ENCODE data around the gene NIPBL.
"Not testable (repeated sequence)": the region's sequence is repeated elsewhere in the genome, so short reads cannot be mapped to it uniquely, and the experiment has no call there.

Gene NIPBL

GRCh38 chr5:37028910-37029309 is 152.3 kb downstream of the NIPBL start:
- no peak for DNase-seq (ENCODE audit: low read depth)

- DNase-seq (ENCODE audit: low read depth) = no peak
These were observed 152.9 kb downstream of the NIPBL start for GRCh38 chr5:37029436-37029835.

GRCh38 chr5:37034955-37035354 is 158.4 kb downstream of the NIPBL start:
- no peak for DNase-seq (ENCODE audit: low read depth)

GRCh38 chr5:37037840-37038239 is 161.3 kb downstream of the NIPBL start:
- DNase-seq (ENCODE audit: low read depth) = no peak

GRCh38 chr5:37039824-37040223 is 163.3 kb downstream of the NIPBL start:
- DNase-seq (ENCODE audit: low read depth) = no peak

- no peak for DNase-seq (ENCODE audit: low read depth)
These were observed 167.1 kb downstream of the NIPBL start for GRCh38 chr5:37043693-37044092.

GRCh38 chr5:37044120-37044519 is 167.6 kb downstream of the NIPBL start:
- no peak for DNase-seq (ENCODE audit: low read depth)

GRCh38 chr5:37045703-37046102 is 169.1 kb downstream of the NIPBL start:
- DNase-seq (ENCODE audit: low read depth) = no peak

GRCh38 chr5:37047947-37048346 is 171.4 kb downstream of the NIPBL start:
- no peak for DNase-seq (ENCODE audit: low read depth)

- DNase-seq (ENCODE audit: low read depth) = no peak
These were observed 177.8 kb downstream of the NIPBL start for GRCh38 chr5:37054391-37054790.

GRCh38 chr5:37055383-37055990 is 178.9 kb downstream of the NIPBL start:
- DNase-seq (ENCODE audit: low read depth) = no peak

GRCh38 chr5:37056762-37057161 is 180.2 kb downstream of the NIPBL start:
- no peak for DNase-seq (ENCODE audit: low read depth)

GRCh38 chr5:37060030-37060429 is 183.5 kb downstream of the NIPBL start:
- no peak for DNase-seq (ENCODE audit: low read depth)

- DNase-seq (ENCODE audit: low read depth) = no peak
These were observed 187.2 kb downstream of the NIPBL start for GRCh38 chr5:37063739-37064138.

- no peak for DNase-seq (ENCODE audit: low read depth)
These were observed 187.9 kb downstream of the NIPBL start for GRCh38 chr5:37064442-37064841.

GRCh38 chr5:37071487-37071886 is 194.9 kb downstream of the NIPBL start:
- DNase-seq (ENCODE audit: low read depth) = no peak

- no peak for DNase-seq (ENCODE audit: low read depth)
These were observed 195.5 kb downstream of the NIPBL start for GRCh38 chr5:37071901-37072581.

- no peak for DNase-seq (ENCODE audit: low read depth)
These were observed 198.9 kb downstream of the NIPBL start for GRCh38 chr5:37075399-37075950.

GRCh38 chr5:37077146-37077545 is 200.6 kb downstream of the NIPBL start:
- no peak for DNase-seq (ENCODE audit: low read depth)

GRCh38 chr5:37080697-37081096 is 204.1 kb downstream of the NIPBL start:
- DNase-seq (ENCODE audit: low read depth) = no peak

- not testable (repeated sequence) for DNase-seq (ENCODE audit: low read depth)
These were observed 206.4 kb downstream of the NIPBL start for GRCh38 chr5:37082977-37083376.

- DNase-seq (ENCODE audit: low read depth) = not testable (repeated sequence)
These were observed 209.5 kb downstream of the NIPBL start for GRCh38 chr5:37086026-37086425.

GRCh38 chr5:37086466-37087173 is 210.1 kb downstream of the NIPBL start:
- DNase-seq (ENCODE audit: low read depth) = no peak
